ENCODE measurements around the gene COMT.

GRCh38 chr22:19963863-19964642 lies 22.5 kb downstream of the COMT start:
- TF ChIP-seq CTCF (IDR thresholded peaks at IDR 0.05) (no peak), POLR2A (IDR thresholded peaks at IDR 0.05) (no peak)
